Measurements from ENCODE around the gene MYRFL. TPM values are rescaled to one million over a fixed set of nuclear protein-coding genes. Genes with fewer than 3 reads are reported as not detected.

Gene MYRFL
- total RNA-seq, 1 experiment from 2014 or later: 0.16 TPM

DNA sequence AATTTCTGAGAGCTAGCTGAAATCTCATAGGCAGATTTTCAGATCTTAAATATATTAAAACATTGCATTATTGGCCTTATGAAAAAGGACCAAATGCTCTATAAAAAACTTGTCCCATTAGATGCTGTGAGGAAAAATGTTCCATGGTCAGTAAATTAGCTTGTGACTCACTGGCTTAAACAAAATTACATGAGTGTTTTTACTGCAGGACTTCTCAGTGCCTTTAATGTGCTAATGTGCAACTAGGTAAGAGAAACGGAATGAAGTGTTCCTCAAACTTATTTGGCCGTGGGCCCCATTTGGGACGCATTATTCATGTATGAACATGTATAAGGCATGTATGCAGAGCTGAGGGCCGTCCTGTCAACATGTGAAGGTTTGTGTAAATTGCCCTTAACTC, 41.7 kb downstream of the MYRFL start:
- ChIA-PET POLR2A (no interaction called here), CTCF (no interaction called here)
- no peaks in the 10 kb centered on the region for H3K4me1 ChIP-seq
- no TSS peak for BruUV-seq (replicated peaks)
- intact Hi-C loops (cut with micrococcal nuclease; ENCODE audit: unreplicated experiment): no loop called here
- Mint-ChIP-seq H3K36me3 (ENCODE audit: insufficient read depth, unreplicated experiment) (no peaks in the 10 kb centered on the region), H3K4me1 (ENCODE audit: low read depth, unreplicated experiment) (no peaks in the 10 kb centered on the region), H3K27me3 (ENCODE audit: insufficient read depth, unreplicated experiment) (no peaks in the 10 kb centered on the region), H3K9me3 (ENCODE audit: unreplicated experiment) (no peaks in the 10 kb centered on the region), H3K27ac (ENCODE audit: unreplicated experiment) (no peak overlapping the region), H3K4me3 (ENCODE audit: unreplicated experiment) (no peak overlapping the region)
- no peaks in the 10 kb centered on the region for H3K27me3 ChIP-seq (replicated peaks; ENCODE audit: control insufficient read depth, insufficient read depth, low read length)
- DNase-seq: no peak
- no peaks in the 10 kb centered on the region for H3K36me3 ChIP-seq (ENCODE audit: control insufficient read depth, insufficient read depth, low read length)
- no peak overlapping the region for H3K4me3 ChIP-seq (ENCODE audit: low read depth, low read length)
- no peaks in the 10 kb centered on the region for H3K9me3 ChIP-seq
- TF ChIP-seq, protein P1, sequence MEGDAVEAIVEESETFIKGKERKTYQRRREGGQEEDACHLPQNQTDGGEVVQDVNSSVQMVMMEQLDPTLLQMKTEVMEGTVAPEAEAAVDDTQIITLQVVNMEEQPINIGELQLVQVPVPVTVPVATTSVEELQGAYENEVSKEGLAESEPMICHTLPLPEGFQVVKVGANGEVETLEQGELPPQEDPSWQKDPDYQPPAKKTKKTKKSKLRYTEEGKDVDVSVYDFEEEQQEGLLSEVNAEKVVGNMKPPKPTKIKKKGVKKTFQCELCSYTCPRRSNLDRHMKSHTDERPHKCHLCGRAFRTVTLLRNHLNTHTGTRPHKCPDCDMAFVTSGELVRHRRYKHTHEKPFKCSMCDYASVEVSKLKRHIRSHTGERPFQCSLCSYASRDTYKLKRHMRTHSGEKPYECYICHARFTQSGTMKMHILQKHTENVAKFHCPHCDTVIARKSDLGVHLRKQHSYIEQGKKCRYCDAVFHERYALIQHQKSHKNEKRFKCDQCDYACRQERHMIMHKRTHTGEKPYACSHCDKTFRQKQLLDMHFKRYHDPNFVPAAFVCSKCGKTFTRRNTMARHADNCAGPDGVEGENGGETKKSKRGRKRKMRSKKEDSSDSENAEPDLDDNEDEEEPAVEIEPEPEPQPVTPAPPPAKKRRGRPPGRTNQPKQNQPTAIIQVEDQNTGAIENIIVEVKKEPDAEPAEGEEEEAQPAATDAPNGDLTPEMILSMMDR (IDR thresholded peaks at IDR 0.05; ENCODE audit: insufficient read depth in 1 of 2, low read depth in 1 of 2, low read length in 1 of 2, severe bottlenecking in 1 of 2, unreplicated experiment in 1 of 2): no peak

DNA sequence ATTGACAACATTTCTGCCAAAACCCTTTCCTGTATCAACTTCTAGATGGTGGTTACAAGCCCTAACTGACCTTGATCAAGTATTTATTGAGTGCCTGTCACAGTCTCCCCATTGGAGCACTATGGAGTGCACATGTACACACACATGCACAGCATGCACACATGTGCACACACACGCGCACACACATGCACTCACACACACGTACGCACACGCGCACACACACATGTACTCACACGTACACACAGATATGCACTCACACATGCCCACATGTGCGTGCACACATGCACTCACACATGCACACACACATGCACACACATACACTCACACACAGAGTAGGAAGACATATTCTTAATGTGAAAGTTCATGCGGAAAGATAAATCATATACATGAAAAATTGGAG, 43.7 kb downstream of the MYRFL start:
- H3K9me3 Mint-ChIP-seq (ENCODE audit: unreplicated experiment): no peaks in the 10 kb centered on the region
- no peak for DNase-seq
- no peaks in the 10 kb centered on the region for H3K36me3 Mint-ChIP-seq (ENCODE audit: insufficient read depth, unreplicated experiment)
- no peaks in the 10 kb centered on the region for H3K4me1 ChIP-seq
- no TSS peak for BruUV-seq (replicated peaks)
- POLR2A ChIA-PET: no interaction called here
- H3K4me3 Mint-ChIP-seq (ENCODE audit: unreplicated experiment): no peak overlapping the region
- no peaks in the 10 kb centered on the region for H3K27me3 ChIP-seq (replicated peaks; ENCODE audit: control insufficient read depth, insufficient read depth, low read length)
- no peak overlapping the region for H3K4me3 ChIP-seq (ENCODE audit: low read depth, low read length)
- CTCF ChIA-PET: no interaction called here
- no peaks in the 10 kb centered on the region for H3K9me3 ChIP-seq
- H3K27ac Mint-ChIP-seq (ENCODE audit: unreplicated experiment): no peak overlapping the region
- no peaks in the 10 kb centered on the region for H3K4me1 Mint-ChIP-seq (ENCODE audit: low read depth, unreplicated experiment)
- no peaks in the 10 kb centered on the region for H3K27me3 Mint-ChIP-seq (ENCODE audit: insufficient read depth, unreplicated experiment)
- intact Hi-C loops (cut with micrococcal nuclease; ENCODE audit: unreplicated experiment): no loop called here
- no peaks in the 10 kb centered on the region for H3K36me3 ChIP-seq (ENCODE audit: control insufficient read depth, insufficient read depth, low read length)
- TF ChIP-seq, protein P1 (IDR thresholded peaks at IDR 0.05; ENCODE audit: insufficient read depth in 1 of 2, low read depth in 1 of 2, low read length in 1 of 2, severe bottlenecking in 1 of 2, unreplicated experiment in 1 of 2): no peak

DNA sequence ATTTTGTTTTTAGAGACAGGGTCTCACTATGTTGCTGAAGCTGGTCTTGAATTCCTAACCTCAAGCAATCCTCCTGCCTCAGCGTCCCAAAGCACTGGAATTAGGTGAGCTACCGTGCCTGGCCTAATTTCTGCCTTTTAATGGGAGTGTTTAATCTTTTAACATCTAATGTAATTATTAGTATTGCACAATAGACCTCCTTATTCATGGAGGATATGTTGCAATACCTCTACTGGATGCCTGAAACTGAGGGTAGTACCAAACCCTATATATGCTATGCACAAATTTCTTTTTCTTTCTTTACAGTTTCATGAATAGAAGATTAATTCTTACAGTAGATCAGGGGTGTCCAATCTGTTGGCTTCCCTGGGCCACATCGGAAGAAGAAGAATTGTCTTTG, 47.8 kb downstream of the MYRFL start:
- no peaks in the 10 kb centered on the region for H3K9me3 Mint-ChIP-seq (ENCODE audit: unreplicated experiment)
- H3K36me3 ChIP-seq (ENCODE audit: control insufficient read depth, insufficient read depth, low read length): no peaks in the 10 kb centered on the region
- intact Hi-C loops (cut with micrococcal nuclease; ENCODE audit: unreplicated experiment): loop anchor here (10.0 kb wide), 1 partner anchor 518 kb away; the partner anchor contains the start of gene YEATS4
- H3K36me3 Mint-ChIP-seq (ENCODE audit: insufficient read depth, unreplicated experiment): no peaks in the 10 kb centered on the region
- H3K4me3 Mint-ChIP-seq (ENCODE audit: unreplicated experiment): no peak overlapping the region
- H3K27ac Mint-ChIP-seq (ENCODE audit: unreplicated experiment): no peak overlapping the region
- H3K4me1 ChIP-seq: no peaks in the 10 kb centered on the region
- TF ChIP-seq, protein P1 (IDR thresholded peaks at IDR 0.05; ENCODE audit: insufficient read depth in 1 of 2, low read depth in 1 of 2, low read length in 1 of 2, severe bottlenecking in 1 of 2, unreplicated experiment in 1 of 2): no peak
- no peak overlapping the region for H3K4me3 ChIP-seq (ENCODE audit: low read depth, low read length)
- CTCF ChIA-PET: interaction anchor here (0.6 kb wide), 1 partner anchor 39 kb away, joined by 12 read pairs; no protein-coding TSS in a partner anchor
- no TSS peak for BruUV-seq (replicated peaks)
- no peaks in the 10 kb centered on the region for H3K27me3 ChIP-seq (replicated peaks; ENCODE audit: control insufficient read depth, insufficient read depth, low read length)
- H3K4me1 Mint-ChIP-seq (ENCODE audit: low read depth, unreplicated experiment): no peaks in the 10 kb centered on the region
- POLR2A ChIA-PET: no interaction called here
- H3K27me3 Mint-ChIP-seq (ENCODE audit: insufficient read depth, unreplicated experiment): peaks cover 15% of the 10 kb centered on the region
- no peak for DNase-seq
- H3K9me3 ChIP-seq: no peaks in the 10 kb centered on the region

All from Caco-2 (cell line).